Neuronal stem cell (in vitro differentiated cells): ENCODE measurements around the gene BEAN1.
A peak's percentile ranks its signal among the peaks of the same experiment; 100 is the strongest.

Experiments
- DNase-seq: peaks from one replicate; pipeline ENCODE4 v3.0.0-alpha.2; 2013; ENCODE audit warnings: low spot score
- H2AFZ ChIP-seq: one replicate; pipeline ENCODE4 v1.6.1; 2013; ENCODE audit warnings: mild to moderate bottlenecking, low read length, inconsistent platforms
- H2AK5ac ChIP-seq: 2 replicates; pipeline ENCODE4 v1.6.1; 2013; ENCODE audit warnings: low read depth, mild to moderate bottlenecking, inconsistent platforms, low read length, moderate library complexity, mixed read lengths
- H2BK120ac ChIP-seq: 2 replicates; pipeline ENCODE4 v1.6.1; 2013; ENCODE audit warnings: low read depth, mild to moderate bottlenecking, inconsistent platforms, low read length, moderate library complexity, mixed read lengths
- H2BK12ac ChIP-seq: one replicate; pipeline ENCODE4 v1.6.1; 2013; ENCODE audit warnings: low read length, inconsistent platforms
- H2BK15ac ChIP-seq: 2 replicates; pipeline ENCODE4 v1.6.1; 2013; ENCODE audit warnings: mild to moderate bottlenecking, low read length, inconsistent platforms, mixed read lengths
- H2BK5ac ChIP-seq: one replicate; pipeline ENCODE4 v1.6.1; 2013; ENCODE audit warnings: inconsistent platforms, mild to moderate bottlenecking, low read length, moderate library complexity
- H3K14ac ChIP-seq: one replicate; pipeline ENCODE4 v1.6.1; 2013; ENCODE audit warnings: low read length, inconsistent platforms
- H3K18ac ChIP-seq: 2 replicates; pipeline ENCODE4 v1.6.1; 2013; ENCODE audit warnings: low read length, inconsistent platforms
- H3K23ac ChIP-seq: 2 replicates; pipeline ENCODE4 v1.6.1; 2013; ENCODE audit warnings: low read depth, mild to moderate bottlenecking, mixed read lengths, low read length, inconsistent platforms; ENCODE audit not compliant: poor library complexity
- H3K27ac ChIP-seq: replicated peaks from 3 replicates; pipeline ENCODE4 v1.5.1; 2013; ENCODE audit warnings: low read length, inconsistent platforms
- H3K27me3 ChIP-seq, 3 experiments: 2 replicates each; pipeline ENCODE4 v1.6.1; 2013; ENCODE audit warnings: low read length in 3 of 3, mild to moderate bottlenecking in 2 of 3, inconsistent platforms in 1 of 3, low read depth in 1 of 3, mixed read lengths in 1 of 3, moderate library complexity in 1 of 3; ENCODE audit not compliant: control insufficient read depth in 3 of 3, insufficient read depth in 3 of 3
- H3K36me3 ChIP-seq, 2 donors: replicated peaks in 1 of 2; 2 replicates each; pipeline ENCODE4 v1.6.1; 2013; ENCODE audit warnings: low read length in 2 of 2; ENCODE audit not compliant: control insufficient read depth in 2 of 2, insufficient read depth in 2 of 2
- H3K4ac ChIP-seq: 2 replicates; pipeline ENCODE4 v1.6.1; 2013; ENCODE audit warnings: inconsistent platforms, mild to moderate bottlenecking, low read length, moderate library complexity
- H3K4me1 ChIP-seq, 2 donors: 1 replicate in 1 of 2; 2 replicates in 1 of 2; pipeline ENCODE4 v1.6.1; 2013; ENCODE audit warnings: low read length in 2 of 2, low read depth in 1 of 2; ENCODE audit not compliant: control insufficient read depth in 2 of 2, insufficient read depth in 1 of 2
- H3K4me2 ChIP-seq: one replicate; pipeline ENCODE4 v1.6.1; 2013; ENCODE audit warnings: mild to moderate bottlenecking, low read length, inconsistent platforms; ENCODE audit not compliant: insufficient read depth, poor library complexity, severe bottlenecking
- H3K4me3 ChIP-seq, 2 donors: 2 replicates each; pipeline ENCODE4 v1.5.1; 2013; ENCODE audit warnings: low read length in 2 of 2, mild to moderate bottlenecking in 2 of 2, inconsistent platforms in 1 of 2, moderate library complexity in 1 of 2
- H3K79me1 ChIP-seq: one replicate; pipeline ENCODE4 v1.6.1; 2013; ENCODE audit warnings: low read depth, mild to moderate bottlenecking, inconsistent platforms, low read length, moderate library complexity
- H3K9ac ChIP-seq: one replicate; pipeline ENCODE4 v1.6.1; 2013; ENCODE audit warnings: mild to moderate bottlenecking, low read depth, low read length, inconsistent platforms; ENCODE audit not compliant: poor library complexity
- H3K9me3 ChIP-seq, 2 donors: replicated peaks in 1 of 2; 2 replicates each; pipeline versions ENCODE3 to v1.6.1; 2013; ENCODE audit warnings: low read length in 2 of 2, mild to moderate bottlenecking in 2 of 2, inconsistent platforms in 1 of 2, low read depth in 1 of 2, mixed read lengths in 1 of 2, moderate library complexity in 1 of 2; ENCODE audit not compliant: control insufficient read depth in 2 of 2, insufficient read depth in 1 of 2
- H4K8ac ChIP-seq: one replicate; pipeline ENCODE4 v1.6.1; 2013; ENCODE audit warnings: low read depth, mild to moderate bottlenecking, inconsistent platforms, low read length, moderate library complexity
- H4K91ac ChIP-seq: one replicate; pipeline ENCODE4 v1.6.1; 2013; ENCODE audit warnings: low read length, low read depth, mild to moderate bottlenecking, inconsistent platforms; ENCODE audit not compliant: poor library complexity
- WGBS, 2 donors: extraction: QIAGEN DNeasy Blood & Tissue Kit; methylation state at CpG; one replicate each; pipeline ENCODE4 v1.1.7; 2013; ENCODE audit warnings: missing lambda C conversion rate in 2 of 2, mixed read lengths in 1 of 2; ENCODE audit not compliant: insufficient read length in 2 of 2, insufficient replicate concordance in 1 of 2; ENCODE audit errors: extremely low coverage in 2 of 2; 5-methylcytosine and 5-hydroxymethylcytosine counted together

The BEAN1 gene

DNA sequence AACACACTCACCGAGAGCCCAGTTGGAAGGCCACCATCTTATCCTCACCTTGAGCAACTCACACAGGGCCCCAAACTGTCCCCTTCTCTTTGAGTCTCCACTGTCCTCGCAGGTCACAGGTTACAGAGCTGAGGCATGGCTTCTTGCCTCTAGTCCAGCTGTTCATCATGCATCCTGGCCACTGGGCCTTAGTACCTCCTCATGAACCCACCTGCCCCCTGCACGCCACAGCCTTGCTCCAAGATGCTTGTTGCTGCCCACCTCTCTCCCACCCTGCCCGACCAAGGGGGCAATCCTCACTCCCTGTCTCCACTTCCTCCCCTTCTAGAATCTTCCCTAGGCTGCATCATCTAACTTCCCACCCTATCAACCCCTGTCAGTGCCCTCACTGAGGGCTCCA is 43.5 kb upstream of the BEAN1 start:
- H4K91ac ChIP-seq = no peak overlapping the region
- no peaks in the 10 kb centered on the region for H3K79me1 ChIP-seq
- H3K9ac ChIP-seq = no peak overlapping the region
- no peaks in the 10 kb centered on the region for H3K9me3 ChIP-seq
- no peak overlapping the region for H3K4me3 ChIP-seq
- H4K8ac ChIP-seq = no peak overlapping the region
- no peak overlapping the region for H2AK5ac ChIP-seq
- peak overlapping the region; percentile 33 for H2BK120ac ChIP-seq
- H2BK15ac ChIP-seq = peak overlapping the region; percentile 81
- peaks cover 0 to 2% (median 0%) of the 10 kb centered on the region in 3 experiments for H3K27me3 ChIP-seq
- H3K27ac ChIP-seq = no peak overlapping the region
- H2BK5ac ChIP-seq = peak overlapping the region; percentile 42
- H2BK12ac ChIP-seq = peak overlapping the region; percentile 76
- no peak overlapping the region for H3K23ac ChIP-seq
- no peaks in the 10 kb centered on the region for H3K36me3 ChIP-seq
- H3K4me1 ChIP-seq = peaks cover 5 to 6% of the 10 kb centered on the region in 2 donors
- peak overlapping the region; percentile 80 for H3K18ac ChIP-seq
- no peak for DNase-seq
- no peak overlapping the region for H2AFZ ChIP-seq
- H3K14ac ChIP-seq = no peak overlapping the region
- H3K4ac ChIP-seq = no peak overlapping the region
- no CpG with 5 or more reads among the region's 4 CpGs for whole genome bisulfite sequencing, 2 donors
- no peak overlapping the region for H3K4me2 ChIP-seq

DNA sequence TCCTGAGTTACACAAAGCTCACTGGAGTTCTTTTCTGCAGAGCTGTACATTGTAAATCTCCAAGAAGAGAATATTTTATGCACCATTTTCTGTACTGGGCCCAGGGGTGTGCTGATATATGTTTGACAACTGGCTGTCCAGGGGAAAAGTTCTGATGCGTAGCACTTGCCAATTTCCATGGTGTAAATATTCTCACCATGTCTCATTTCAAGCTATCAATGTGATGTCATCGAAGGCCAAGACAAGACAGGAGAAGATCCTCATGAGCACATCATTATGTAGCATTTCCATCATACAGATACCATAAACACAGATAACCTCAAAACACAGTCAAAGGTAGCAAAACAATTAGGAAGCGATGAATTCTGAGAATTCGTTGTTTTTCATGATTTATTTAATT is 41.7 kb upstream of the BEAN1 start:
- Histone ChIP-seq H3K4me1 (peaks cover 5 to 6% of the 10 kb centered on the region in 2 donors), H2BK15ac (no peak overlapping the region), H3K18ac (no peak overlapping the region), H2BK5ac (no peak overlapping the region), H3K27ac (no peak overlapping the region), H3K9ac (no peak overlapping the region), H2BK120ac (no peak overlapping the region), H3K4me3 (no peak overlapping the region), H3K23ac (no peak overlapping the region), H3K14ac (no peak overlapping the region), H3K27me3 (peaks cover 0 to 2% (median 0%) of the 10 kb centered on the region in 3 experiments), H2AK5ac (no peak overlapping the region), H4K8ac (no peak overlapping the region), H3K9me3 (no peaks in the 10 kb centered on the region), H3K4ac (no peak overlapping the region), H4K91ac (no peak overlapping the region), H2AFZ (no peak overlapping the region), H3K79me1 (no peaks in the 10 kb centered on the region), H2BK12ac (no peak overlapping the region), H3K4me2 (no peak overlapping the region), H3K36me3 (no peaks in the 10 kb centered on the region)
- DNase-seq = no peak
- no CpG with 5 or more reads among the region's 4 CpGs for WGBS, 2 donors

DNA sequence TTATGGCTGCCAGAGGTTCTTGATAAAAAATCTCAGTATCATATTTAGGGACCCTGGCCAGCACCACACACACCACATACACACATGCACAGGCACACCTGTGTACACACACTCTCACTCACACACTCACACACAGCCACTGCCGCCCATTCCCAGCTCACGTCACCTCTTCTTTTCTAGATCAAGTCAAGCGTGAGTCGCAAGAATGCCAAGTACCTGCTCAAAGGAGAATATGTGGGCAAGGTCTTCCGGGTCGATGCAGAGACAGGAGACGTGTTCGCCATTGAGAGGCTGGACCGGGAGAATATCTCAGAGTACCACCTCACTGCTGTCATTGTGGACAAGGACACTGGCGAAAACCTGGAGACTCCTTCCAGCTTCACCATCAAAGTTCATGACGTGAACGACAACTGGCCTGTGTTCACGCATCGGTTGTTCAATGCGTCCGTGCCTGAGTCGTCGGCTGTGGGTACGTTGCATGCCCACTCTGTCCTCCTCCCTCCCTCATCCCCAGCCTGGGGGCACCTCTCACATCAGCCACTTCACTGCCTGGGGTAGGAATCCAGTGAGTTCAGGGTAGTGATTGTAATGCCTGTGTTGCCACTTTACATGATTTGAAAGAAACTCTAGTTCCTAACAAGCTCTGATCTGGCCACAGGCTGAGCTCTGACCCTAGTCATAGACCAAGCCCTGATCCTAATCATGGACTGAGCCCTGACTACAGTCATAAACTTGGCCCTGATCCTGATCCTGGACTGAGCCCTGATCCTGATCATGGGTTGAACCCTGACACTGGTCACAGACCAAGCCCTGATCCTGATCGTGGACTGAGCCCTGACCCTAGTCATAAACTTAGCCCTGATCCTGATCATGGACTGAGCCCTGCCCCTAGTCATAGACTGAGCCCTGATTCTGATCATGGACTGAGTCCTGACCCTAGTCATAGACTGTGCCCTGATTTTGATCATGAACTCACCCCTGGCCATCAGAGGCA is 40.2 kb upstream of the BEAN1 start:
- Histone ChIP-seq H3K18ac (no peak overlapping the region), H3K9me3 (no peaks in the 10 kb centered on the region), H4K8ac (no peak overlapping the region), H2BK5ac (peak overlapping the region; percentile 2), H3K9ac (no peak overlapping the region), H2BK15ac (no peak overlapping the region), H3K23ac (no peak overlapping the region), H3K4me3 (no peak overlapping the region), H3K4me1 (peaks cover 5 to 6% of the 10 kb centered on the region in 2 donors), H3K4me2 (no peak overlapping the region), H3K14ac (no peak overlapping the region), H3K27ac (no peak overlapping the region), H2AFZ (no peak overlapping the region), H3K36me3 (no peaks in the 10 kb centered on the region), H2BK120ac (no peak overlapping the region), H4K91ac (no peak overlapping the region), H2AK5ac (no peak overlapping the region), H3K27me3 (peaks cover 0 to 2% (median 0%) of the 10 kb centered on the region in 3 experiments), H3K4ac (no peak overlapping the region), H3K79me1 (no peaks in the 10 kb centered on the region), H2BK12ac (no peak overlapping the region)
- WGBS, 2 donors = no CpG with 5 or more reads among the region's 20 CpGs
- DNase-seq = no peak

DNA sequence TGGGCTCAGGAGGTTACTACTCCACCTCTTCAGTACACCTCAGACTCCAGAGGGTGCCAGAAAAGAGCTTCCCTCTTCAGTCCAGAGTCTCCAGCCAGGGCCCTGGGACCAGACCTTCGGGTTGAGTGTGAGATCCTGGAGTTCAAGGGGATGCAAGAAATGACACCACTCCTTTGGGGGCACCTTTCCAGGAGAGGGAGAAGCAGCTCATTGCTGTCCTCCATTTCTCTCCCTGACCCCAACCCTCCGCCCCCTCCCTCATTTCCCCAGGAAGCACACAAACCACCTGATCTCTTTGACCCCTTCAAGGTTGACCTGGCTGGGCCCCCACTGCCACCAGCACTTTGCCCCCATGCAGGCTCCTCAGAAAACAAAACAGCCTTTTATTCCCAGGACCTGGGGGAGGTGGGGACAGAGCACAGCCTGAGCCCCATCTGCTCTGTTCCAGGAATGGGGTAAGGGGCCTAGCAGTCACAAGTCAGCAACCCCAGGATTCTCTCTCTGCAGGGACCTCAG is 39.2 kb upstream of the BEAN1 start:
- Histone ChIP-seq H4K8ac (no peak overlapping the region), H2AK5ac (no peak overlapping the region), H3K4me1 (peaks cover under 1 to 4% of the 10 kb centered on the region in 2 donors), H2BK120ac (no peak overlapping the region), H3K4me3 (no peak overlapping the region), H3K4ac (no peak overlapping the region), H3K79me1 (no peaks in the 10 kb centered on the region), H3K23ac (no peak overlapping the region), H2BK12ac (no peak overlapping the region), H3K9ac (no peak overlapping the region), H3K4me2 (no peak overlapping the region), H3K14ac (no peak overlapping the region), H3K9me3 (no peaks in the 10 kb centered on the region), H3K27me3 (peaks cover 0 to 2% (median 0%) of the 10 kb centered on the region in 3 experiments), H3K27ac (no peak overlapping the region), H2BK15ac (no peak overlapping the region), H3K18ac (no peak overlapping the region), H2BK5ac (peak overlapping the region; percentile 2), H3K36me3 (no peaks in the 10 kb centered on the region), H2AFZ (no peak overlapping the region), H4K91ac (peak overlapping the region; percentile 31)
- DNase-seq = no peak
- no CpG with 5 or more reads among the region's 2 CpGs for WGBS, 2 donors
